ENCODE data around the gene LRCH4. TPM values are rescaled to one million over a fixed set of nuclear protein-coding genes. Genes with fewer than 3 reads are reported as not detected.
"Not testable (repeated sequence)": the region's sequence is repeated elsewhere in the genome, so short reads cannot be mapped to it uniquely, and the experiment has no call there.

LRCH4 gene
- total RNA-seq, 1 donor from 2014 or later = 3.9 TPM

DNA sequence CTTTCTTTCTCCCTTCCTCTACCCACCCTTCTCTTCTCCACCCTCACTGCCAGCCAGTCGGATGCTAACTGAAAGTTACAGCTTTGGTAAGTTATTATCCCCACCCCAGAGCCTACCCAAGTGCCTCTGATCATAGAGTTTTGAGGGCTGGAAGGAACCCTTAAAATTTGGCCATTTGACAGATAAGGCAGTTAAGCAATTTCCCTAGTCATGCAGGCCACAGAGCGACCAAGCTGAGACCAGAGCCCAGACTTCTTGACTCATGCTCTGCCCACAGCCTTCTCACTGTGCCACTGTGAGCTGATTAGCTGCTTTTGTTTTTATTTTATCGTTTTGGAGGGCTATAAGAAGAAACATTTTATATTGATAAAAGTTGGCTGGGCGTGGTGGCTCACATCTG is 29.4 kb downstream of the LRCH4 start:
- DNase-seq (ENCODE audit: low read depth) (no peak), FAIRE-seq (no peak)
- Histone ChIP-seq H3K27me3 (ENCODE audit: control insufficient read depth, insufficient read depth, low read length) (no peaks in the 10 kb centered on the region), H3K36me3 (ENCODE audit: control insufficient read depth, insufficient read depth, low read length) (peaks cover 3% of the 10 kb centered on the region), H3K4me3 (ENCODE audit: low read depth, low read length) (no peak overlapping the region)
- no peak for TF ChIP-seq CTCF (IDR thresholded peaks at IDR 0.05; ENCODE audit: insufficient read depth, low read length, severe bottlenecking)

DNA sequence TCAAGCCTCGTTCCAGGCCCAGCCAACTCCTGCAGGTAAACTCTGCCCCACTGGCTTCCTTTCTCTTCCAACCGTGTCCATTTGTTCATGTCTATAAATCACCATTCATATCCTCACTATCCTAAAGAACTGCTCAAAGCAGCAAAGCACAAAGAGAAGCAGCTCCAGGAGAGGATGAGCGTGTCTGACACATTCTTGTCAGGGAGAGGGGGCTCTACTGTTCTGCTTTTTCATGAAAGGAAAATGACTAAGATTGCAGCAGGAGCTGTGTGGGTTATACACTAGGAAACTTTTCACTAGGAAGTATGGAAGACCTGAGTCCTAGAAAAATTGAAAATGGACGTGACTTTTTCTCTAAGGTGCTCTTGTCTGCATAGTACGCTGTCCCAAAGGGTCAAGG is 30.2 kb downstream of the LRCH4 start:
- no peak for TF ChIP-seq CTCF (IDR thresholded peaks at IDR 0.05; ENCODE audit: insufficient read depth, low read length, severe bottlenecking)
- FAIRE-seq (no peak), DNase-seq (ENCODE audit: low read depth) (no peak)
- Histone ChIP-seq H3K27me3 (ENCODE audit: control insufficient read depth, insufficient read depth, low read length) (no peaks in the 10 kb centered on the region), H3K36me3 (ENCODE audit: control insufficient read depth, insufficient read depth, low read length) (peaks cover 2% of the 10 kb centered on the region), H3K4me3 (ENCODE audit: low read depth, low read length) (no peak overlapping the region)

DNA sequence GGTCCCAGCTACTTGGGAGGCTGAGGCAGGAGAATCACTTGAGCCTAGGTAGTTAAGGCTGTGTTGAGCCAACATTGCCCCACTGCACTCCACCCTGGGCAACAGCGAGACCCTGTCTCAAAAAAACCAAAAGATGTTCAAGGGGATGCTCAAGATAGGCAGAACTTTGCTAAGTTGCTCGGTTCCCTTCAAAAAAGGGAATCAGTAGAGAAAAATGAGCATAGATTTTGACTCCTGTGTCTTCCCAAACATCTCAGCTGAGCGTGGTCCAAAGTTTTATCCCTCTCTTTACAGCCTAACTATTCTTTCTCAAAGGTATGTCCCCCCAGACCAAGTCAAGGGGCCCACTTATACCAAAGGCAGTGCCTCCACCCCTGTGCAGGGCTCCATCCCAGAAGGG is 32.9 kb downstream of the LRCH4 start:
- DNase-seq (ENCODE audit: low read depth) (no peak), FAIRE-seq (no peak)
- H3K27me3 ChIP-seq (ENCODE audit: control insufficient read depth, insufficient read depth, low read length) = no peaks in the 10 kb centered on the region
- H3K4me3 ChIP-seq (ENCODE audit: low read depth, low read length) = no peak overlapping the region
- peaks cover 2% of the 10 kb centered on the region for H3K36me3 ChIP-seq (ENCODE audit: control insufficient read depth, insufficient read depth, low read length)
- no peak for TF ChIP-seq CTCF (IDR thresholded peaks at IDR 0.05; ENCODE audit: insufficient read depth, low read length, severe bottlenecking)

GRCh38 chr7:100552532-100552931 is 33.4 kb downstream of the LRCH4 start:
- DNase-seq (ENCODE audit: low read depth) (no peak), FAIRE-seq (no peak)
- Histone ChIP-seq H3K27me3 (ENCODE audit: control insufficient read depth, insufficient read depth, low read length) (no peaks in the 10 kb centered on the region), H3K36me3 (ENCODE audit: control insufficient read depth, insufficient read depth, low read length) (peaks cover 2% of the 10 kb centered on the region), H3K4me3 (ENCODE audit: low read depth, low read length) (no peak overlapping the region)
- no peak for TF ChIP-seq CTCF (IDR thresholded peaks at IDR 0.05; ENCODE audit: insufficient read depth, low read length, severe bottlenecking)

GRCh38 chr7:100548446-100548845 is 37.5 kb downstream of the LRCH4 start:
- not testable (repeated sequence) for FAIRE-seq

GRCh38 chr7:100547872-100548271 is 38.1 kb downstream of the LRCH4 start:
- Histone ChIP-seq H3K36me3 (ENCODE audit: control insufficient read depth, insufficient read depth, low read length) (no peaks in the 10 kb centered on the region), H3K4me3 (ENCODE audit: low read depth, low read length) (no peak overlapping the region), H3K27me3 (ENCODE audit: control insufficient read depth, insufficient read depth, low read length) (no peaks in the 10 kb centered on the region)
- no peak for DNase-seq (ENCODE audit: low read depth)
- no peak for FAIRE-seq
- no peak for TF ChIP-seq CTCF (IDR thresholded peaks at IDR 0.05; ENCODE audit: insufficient read depth, low read length, severe bottlenecking)

More at GRCh38 chr7:100548446-100548845, 37.5 kb downstream of the LRCH4 start:
- H3K4me3 ChIP-seq (ENCODE audit: low read depth, low read length); H3K36me3 ChIP-seq (ENCODE audit: control insufficient read depth, insufficient read depth, low read length); H3K27me3 ChIP-seq (ENCODE audit: control insufficient read depth, insufficient read depth, low read length); DNase-seq (ENCODE audit: low read depth): not testable (repeated sequence)

All from bronchial epithelial cell (primary cell).